T-helper 9 cell (primary cell): ENCODE results near the gene TMEM255B.
"Not testable (repeated sequence)": the region's sequence is repeated elsewhere in the genome, so short reads cannot be mapped to it uniquely, and the experiment has no call there.

ENCODE experiments used
- DNase-seq: peaks from one replicate; pipeline ENCODE4 v3.0.0-alpha.2; 2020

Gene TMEM255B

DNA sequence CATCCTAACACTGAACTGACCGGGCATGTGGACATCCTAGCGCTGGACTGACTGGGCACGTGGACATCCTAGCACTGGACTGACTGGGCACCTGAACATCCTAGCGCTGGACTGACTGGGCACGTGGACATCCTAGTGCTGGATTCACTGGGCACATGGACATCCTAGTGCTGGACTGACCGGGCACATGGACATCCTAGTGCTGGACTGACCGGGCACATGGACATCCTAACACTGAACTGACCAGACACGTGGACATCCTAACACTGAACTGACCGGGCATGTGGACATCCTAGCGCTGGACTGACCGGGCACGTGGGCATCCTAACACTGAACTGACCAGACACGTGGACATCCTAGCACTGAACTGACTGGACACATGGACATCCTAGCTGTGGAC lies 30.9 kb downstream of the TMEM255B start:
- DNase-seq, result not testable (repeated sequence)

DNA sequence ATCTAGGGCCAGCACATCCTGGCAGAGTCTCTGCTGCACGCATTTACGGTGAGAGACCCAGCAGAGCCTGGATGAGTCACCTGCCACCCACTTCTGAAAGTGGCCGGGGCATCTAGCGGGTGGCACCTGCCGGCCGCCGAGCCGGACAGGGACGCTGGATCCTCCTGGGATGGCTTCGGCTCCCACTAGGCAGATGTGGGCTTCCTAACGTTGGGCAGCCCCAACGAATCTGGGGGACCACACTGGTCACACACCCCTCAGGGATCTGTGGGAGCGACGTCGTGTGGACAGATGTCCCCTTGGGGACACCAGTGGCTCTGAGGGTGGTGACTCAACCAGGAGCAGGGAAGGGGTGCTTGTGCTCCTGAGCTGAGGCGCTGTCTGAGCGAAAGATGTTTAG lies 32.2 kb downstream of the TMEM255B start:
- DNase-seq, result no peak

DNA sequence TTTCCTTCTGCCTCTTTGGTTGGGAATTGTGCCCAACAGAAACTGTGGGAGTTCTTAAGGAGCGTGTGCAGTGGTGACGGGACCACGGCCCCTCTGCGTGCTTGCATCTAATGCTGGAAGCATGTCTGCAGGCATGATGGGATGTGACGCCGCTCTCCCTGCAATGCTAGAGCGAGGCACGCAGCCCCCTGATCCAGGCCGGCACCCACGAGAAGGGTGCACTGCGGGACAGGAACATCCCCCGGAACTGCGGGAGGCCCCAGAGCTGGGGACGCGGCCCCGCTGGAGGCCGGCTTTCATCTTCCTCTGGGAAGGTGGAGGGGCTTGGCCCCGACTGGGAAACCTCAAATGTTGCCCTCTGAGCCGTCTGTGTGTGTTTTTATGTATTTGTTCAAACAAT lies 32.7 kb downstream of the TMEM255B start:
- no peak for DNase-seq

DNA sequence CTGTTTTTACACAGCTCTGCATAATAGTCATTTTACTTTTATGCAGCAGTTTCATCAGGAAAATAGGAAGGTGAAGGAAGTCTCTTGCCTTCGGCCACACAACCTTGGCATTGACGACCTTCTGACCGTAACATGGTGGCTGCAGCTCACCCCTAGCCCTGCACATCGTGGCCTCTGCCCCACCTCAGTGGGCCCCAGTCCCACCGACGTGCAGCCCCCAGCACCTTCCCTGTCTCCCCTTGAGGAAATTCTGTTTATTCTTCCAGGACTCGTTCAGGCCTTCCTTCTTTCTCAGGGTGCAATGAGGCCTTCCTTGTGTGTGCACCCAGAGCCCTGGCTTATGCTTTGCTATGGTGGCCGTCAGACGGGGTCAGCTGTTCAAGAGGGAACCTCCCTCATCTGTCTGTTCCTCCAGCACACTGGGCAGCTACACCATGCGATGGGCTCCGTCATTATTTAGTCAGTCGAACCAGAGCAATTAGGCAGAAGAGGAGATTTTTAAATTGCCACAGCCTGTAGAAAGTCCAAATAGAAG lies 33.3 kb downstream of the TMEM255B start:
- DNase-seq, result no peak

DNA sequence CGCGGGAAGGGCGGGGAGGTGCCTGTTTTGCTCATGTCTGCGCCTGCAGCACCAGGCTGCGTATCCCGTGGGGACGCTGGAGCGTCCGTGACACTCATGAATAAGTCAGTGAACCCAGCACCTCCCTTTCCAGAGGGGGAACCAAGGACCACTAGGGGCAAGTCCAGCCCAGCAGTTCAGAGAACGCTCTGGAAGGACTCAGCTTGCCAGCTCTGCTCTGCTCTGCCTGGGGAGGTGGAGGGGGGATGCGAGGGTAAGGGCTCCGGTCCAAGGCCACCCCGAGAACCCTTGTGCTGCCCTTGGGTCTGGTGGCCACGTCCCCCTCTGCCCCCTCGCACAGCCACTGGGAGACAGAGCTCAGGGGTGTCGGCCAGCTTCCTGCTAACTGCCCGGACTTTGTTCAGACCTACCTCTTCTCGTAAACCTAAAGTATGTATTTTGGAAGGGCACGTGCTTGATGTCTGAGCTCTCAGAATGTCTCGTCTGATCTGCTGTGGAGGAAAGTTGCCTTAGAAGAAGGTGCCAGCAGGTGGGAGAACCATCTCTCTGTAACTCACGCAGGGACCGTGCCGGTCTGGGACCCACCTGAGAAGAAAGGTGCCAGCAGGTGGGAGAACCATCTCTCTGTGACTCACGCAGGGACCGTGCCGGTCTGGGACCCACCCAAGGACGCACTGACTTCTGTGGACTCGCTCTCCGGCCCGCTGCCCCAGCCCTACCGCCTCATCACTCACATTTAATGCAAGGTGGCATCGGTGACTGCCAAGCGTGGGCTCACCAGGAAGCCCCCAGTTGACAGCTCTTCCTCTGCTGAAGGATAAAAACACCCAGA lies 34.1 kb downstream of the TMEM255B start:
- no peak for DNase-seq

DNA sequence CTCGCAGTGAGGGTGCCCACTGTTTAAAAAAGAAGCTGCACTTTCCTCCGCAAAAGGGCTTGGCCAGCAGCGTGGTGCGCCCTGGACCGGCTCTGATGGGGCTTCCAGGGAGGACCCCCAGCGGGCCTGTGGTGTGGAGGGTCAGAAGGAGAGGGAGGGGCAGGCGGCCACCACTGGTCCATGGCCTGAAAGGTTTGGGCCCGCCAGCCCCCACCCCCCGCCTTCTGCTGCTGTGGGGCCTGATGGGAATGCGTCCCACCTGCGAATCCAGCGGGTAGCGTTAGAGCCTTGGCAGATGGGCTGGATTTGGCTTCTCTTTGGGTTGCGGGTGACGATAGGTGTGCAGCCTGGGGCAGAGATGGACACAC lies 34.7 kb downstream of the TMEM255B start:
- no peak for DNase-seq

DNA sequence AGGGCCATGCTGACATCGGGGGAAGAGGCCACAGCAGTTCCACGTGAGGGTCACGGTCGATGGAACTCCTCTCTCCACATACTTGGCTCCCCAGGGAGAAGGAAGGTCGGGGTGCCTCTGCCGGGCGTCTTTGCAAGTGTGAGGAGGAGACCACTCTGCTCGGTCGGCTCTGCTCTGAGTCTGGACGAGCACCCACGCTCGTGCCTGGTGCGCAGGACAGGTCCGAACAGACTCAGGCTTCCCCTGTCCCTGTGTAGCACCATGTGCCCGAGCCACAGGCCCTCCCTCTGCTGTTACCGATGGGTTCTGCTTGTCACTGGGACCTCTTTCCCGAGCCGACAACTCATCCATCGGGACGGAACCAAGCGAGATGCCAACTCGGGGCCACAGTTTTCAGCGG lies 35.1 kb downstream of the TMEM255B start:
- no peak for DNase-seq

DNA sequence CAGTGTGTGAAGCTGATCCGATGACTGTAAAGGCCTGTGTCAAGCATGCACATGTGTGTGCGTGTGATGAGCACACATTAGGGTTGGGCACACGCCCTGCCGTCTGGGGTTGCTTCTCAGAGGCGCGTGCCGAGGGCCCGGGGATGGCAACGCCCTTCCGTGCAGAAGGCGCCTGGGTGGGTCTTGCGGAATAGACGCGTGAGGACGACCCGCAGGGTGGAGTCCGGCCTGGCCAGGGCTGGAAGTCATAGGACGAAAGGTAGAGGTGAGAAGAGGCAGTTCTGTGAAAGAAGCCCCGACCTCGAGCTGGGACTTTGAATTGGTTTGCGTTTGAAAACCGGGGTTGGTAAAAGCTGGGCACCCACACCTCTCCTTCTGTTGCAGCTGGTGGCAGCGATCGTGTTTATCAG lies 35.7 kb downstream of the TMEM255B start:
- no peak for DNase-seq

DNA sequence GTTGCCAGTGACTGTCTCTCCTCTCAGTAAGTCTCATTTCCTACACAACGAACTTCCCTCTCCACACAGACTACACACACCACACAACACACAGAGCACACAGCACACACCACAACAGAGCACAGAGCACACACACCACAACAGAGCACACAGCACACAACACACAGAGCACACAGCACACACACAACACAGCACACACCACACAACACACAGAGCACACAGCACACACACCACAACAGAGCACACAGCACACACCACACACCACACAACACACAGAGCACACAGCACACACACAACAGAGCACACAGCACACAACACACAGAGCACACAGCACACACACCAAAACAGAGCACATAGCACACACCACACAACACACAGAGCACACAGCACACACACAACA lies 36.3 kb downstream of the TMEM255B start:
- not testable (repeated sequence) for DNase-seq

DNA sequence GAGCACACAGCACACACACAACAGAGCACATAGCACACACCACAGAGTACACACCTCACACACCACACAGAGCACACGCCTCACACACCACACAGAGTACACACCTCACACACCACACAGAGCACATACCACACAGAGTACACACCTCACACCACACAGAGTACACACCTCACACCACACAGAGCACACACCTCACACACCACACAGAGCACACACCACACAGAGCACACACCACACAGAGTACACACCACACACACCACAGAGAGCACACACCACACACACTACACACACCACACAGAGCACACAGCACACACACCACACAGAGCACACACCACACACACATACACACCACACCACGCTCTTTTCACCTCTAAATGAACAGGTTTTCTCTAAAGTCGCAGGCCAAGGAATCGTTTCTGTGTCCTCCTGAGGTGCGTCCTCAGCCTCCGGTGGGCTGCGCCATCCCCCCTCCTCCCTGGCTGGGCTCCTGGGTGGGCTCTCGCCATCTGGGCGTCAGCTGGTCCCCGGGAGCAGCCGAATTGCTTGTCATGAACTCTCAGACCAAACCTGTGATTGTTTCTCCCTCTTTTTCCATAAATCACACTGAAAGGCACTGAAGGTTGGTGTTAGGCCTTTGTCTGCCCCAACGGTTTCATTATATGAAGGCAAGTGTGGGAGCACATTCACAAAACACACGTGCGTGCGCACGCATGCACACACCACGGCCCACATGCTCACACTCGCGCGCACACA lies 37.4 kb downstream of the TMEM255B start:
- DNase-seq, result no peak

DNA sequence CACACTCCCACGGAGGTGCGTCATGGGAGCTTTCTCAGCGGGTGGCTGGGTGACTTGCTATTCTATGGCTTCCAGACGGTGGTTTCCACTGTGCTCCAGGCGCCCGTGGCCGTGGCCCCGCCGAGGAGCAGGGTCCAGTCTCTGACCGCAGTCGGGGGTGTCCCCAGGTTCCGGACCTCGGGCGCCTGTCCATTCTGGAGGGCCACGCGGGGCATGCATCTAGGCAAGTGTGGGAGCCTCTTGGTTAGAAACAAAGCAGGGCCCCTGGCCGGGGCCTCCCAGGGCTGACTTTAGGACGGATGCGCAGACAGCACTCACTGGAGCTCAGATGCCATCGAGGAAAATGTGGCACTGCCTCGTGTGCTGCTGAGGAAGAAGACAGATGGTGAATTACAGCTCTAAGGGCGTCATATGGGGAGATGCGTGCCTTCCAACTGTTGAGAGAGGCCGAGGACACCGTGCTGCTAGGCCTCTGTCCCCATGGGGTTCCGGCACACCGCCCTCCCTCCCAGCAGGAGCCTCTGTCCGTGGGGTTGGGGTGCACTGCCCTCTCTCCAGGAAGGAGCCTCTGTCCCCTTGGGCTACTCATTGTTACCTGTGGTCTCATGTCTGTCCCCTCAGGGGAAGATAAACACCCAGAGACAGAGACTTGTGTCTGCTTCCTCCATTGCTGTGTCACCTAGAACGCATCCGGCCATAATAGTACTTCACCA lies 38.1 kb downstream of the TMEM255B start:
- no peak for DNase-seq

DNA sequence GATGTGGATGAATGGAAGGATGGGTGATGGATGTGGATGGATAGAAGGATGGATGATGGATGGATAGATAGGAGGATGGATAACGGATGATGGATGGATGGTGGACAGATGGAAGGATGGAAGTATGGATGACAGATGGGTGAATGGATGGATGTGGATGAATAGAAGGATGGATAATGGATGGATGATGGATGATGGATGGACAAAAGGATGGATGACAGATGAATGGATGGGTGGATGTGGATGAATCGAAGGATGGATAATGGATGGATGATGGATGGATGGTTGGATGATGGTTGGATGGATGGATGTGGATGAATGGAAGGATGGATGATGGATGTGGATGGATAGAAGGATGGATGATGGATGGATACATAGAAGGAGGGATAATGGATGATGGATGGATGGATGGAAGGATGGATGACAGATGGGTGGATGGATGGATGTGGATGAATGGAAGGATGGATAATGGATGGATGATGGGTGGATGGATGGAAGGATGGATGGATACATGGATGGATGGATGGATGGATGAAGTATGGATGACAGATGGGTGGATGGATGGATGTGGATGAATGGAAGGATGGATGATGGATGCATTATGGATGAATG lies 39.3 kb downstream of the TMEM255B start:
- no peak for DNase-seq

DNA sequence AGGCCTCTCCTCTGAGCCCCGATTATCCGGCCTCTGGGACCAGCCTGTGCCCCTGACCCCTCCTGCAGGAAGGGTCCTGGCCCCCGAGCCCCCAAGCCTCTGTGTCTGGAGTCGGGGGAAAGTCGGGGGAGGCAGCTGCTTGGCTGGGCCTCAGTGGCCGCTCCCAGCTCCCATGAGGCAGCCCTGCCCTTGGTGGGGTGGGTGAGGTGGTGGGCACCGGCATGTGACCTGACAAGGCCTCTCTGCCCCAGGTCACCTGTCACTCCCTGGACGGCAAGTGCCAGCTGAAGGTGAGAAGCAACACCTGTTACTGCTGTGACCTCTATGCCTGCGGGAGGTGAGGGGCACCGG lies 41.5 kb downstream of the TMEM255B start:
- no peak for DNase-seq

DNA sequence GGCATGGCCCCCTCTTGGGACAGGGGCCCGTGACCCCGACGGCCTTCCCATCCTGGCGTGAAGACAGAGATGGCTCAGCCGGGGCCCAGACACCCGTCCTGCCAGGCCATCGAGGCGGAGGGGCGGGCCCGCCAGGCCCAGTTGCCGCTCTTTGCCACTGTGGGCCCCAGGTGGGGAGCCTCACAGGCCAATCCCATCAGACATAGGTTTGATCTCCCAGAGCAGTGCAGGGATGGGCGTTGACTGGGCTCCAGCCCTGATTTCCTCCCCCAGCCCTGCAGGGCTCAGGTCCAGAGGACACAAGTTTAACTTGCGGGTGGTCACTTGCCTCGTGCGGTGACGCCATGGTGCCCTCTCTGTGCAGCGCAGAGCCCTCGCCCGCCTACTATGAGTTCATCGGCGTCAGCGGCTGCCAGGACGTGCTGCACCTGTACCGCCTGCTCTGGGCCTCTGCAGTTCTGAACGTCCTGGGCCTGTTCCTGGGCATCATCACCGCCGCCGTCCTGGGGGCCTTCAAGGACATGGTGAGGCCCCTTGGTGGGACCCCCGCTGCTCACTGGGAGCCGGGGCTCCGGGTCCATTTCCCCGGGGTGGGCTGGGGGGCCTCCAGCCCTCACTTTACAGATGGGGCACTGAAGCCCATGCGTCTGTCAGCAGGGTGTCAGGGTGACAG lies 42.4 kb downstream of the TMEM255B start:
- DNase-seq, result no peak

DNA sequence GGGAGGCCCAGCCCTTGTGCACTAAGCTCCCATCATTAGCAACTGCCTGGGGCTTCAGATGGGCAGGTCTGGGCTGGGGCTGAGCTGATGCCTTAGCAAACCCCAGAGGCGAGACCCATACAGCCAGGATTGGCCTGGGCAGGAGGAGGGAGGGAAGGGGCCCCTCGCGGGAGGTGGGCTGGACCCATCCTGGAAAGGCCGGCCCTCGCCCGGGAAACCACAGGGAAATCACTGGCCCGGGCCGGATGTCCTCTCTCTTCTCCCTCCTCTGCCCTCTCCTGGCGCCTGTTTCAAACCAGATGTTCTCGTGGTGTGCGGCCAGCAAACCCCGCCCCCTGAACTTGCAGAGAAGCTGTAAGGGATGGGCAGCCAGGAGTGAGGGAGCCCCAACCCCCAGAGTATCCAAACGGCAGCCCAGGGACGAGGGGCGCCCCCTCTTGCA lies 43.1 kb downstream of the TMEM255B start:
- no peak for DNase-seq

DNA sequence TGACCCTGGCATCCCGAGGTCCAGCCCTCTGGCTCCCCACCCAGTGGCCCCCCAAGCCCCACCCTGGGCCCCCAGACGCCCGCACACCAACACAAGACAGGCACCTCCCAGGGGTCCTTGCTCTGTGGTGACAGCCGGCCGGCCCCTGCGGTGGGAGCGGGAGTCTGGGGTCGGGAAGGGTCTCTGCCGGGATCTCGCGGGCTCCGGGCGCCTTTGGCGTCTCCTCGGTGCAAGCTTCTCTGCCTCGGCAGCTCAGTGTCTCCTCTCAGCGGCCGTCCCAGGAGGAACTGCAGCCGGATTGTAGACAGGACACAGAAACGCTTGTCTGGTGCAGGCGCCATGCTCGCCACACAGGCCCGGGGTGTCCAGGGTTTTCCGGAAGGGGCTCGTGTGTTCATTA lies 43.7 kb downstream of the TMEM255B start:
- DNase-seq, result no peak

DNA sequence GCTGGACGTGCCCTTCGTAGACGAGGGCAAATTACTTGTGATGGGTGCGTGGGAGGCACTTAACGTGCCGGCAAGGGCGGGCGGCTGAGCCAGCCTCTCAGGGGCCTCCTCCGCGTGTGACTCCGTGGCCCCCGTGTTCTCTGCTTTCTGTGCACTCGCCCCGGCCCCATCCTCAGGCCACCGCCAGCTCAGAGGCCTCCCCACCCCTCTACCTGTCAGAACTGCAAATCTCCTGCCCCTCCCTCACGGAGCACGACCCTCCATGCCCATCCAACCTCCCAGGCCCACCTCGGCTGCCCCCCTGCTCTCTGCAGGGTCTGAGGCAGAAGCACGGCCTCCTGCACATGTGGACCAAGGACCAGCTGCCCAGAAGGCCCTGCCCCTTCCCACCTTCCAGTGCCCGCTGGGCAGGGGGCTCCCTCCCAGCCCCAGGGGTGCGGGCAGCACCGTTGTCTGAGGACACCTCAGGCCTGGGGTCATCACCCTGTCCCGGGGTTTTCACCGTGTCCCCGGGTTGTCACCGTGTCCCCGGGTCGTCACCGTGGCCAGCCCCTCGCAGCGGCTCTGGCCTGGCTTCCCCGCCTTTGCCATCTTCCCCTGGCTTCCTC lies 44.5 kb downstream of the TMEM255B start:
- DNase-seq, result no peak

DNA sequence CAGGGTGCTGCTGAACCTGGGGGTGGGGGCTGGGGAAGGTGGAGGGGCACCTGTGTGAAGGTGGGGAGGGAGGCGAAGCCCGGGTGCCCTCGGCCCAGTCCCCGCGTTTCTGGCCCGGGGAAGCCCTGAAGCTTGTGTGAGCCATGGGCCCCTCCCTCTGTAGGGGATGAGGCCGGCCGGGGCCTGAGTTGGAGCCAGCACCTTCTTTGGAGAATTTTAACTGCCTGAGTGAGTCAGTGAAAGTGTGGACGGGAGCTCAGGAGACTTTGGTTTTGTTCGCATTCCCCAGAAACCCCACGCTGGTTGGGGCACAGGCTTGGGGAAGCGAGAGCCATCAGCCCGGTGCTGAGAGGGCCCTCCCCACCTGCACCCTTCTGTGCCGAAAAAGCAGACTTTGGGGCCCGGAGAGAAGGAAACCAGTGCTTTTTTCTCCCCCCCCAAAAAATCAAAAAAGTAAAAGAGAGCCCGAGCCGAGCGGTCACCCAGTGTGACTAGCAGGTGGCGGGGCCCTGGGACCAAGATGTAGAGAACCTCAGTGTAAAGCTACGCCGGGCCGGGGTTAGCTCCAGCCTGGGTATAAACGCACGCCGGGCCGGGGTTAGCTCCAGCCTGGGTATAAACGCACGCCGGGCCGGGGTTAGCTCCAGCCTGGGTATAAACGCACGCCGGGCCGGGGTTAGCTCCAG lies 45.1 kb downstream of the TMEM255B start:
- DNase-seq, result no peak

DNA sequence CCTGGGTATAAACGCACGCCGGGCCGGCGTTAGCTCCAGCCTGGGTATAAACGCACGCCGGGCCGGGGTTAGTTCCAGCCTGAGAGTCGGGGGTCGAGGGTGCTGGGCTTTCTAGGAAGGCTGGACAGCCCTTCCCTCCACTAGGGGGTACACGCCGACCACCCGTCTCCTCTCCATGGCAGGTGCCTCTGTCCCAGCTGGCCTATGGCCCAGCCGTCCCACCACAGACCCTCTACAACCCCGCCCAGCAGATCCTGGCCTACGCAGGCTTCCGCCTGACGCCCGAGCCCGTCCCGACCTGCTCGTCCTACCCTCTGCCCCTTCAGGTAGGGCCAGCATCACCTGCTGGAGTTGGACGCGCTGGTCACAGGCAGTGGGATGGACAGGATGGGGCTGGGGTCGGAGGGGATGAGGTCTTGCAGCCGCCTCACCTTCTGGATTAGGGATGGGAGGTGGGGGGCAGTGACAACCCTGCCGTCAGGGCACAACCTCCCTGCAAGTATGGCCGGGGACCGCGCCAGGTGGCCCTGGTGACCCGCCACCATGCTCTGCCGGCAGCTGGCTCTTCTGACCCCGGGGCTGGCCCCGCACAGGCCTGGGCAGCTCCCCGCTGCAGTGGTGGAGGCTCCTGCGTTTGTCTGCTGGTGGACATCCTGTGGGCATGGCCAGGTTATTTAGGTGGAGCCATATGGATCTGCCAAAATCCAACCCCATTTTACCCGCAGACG lies 45.8 kb downstream of the TMEM255B start:
- no peak for DNase-seq

DNA sequence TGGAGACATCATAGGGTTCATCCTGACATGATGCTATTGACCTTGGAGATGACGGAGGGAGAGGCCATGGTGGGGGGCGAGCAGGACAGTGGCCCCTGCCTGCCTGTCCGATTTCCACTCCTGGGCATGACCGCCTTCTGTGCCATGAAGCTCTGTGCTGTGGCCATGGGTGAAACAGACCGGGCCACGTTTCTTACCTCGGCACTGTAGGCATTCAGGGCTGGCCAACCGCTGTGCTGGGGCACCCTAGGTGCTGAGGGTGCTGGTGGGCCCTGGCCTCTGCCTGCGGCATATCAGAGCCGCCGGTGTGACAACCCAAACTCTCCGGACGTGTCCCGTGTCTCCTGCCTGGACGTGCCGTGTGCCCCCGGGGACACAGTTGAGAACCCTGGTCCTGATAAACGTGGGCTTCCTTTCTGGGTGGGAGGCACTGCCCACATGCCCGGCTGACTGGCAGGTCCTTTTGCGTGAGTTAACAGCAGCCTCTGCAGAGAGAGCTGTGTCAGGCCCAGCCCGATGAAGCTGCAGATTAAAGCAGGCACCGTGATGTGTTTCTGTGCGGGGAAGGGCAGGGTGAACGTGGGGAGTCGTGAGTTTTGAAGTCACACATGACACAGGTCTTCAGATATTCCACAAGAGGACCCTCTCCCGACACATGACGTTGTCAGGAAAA lies 46.5 kb downstream of the TMEM255B start:
- DNase-seq, result no peak
